AG09309 (cell line): Measurements from ENCODE around the gene C1QTNF9B.
A peak's percentile ranks its signal among the peaks of the same experiment; 100 is the strongest.

Source experiments
- DNase-seq: peaks from one replicate; pipeline ENCODE4 v3.0.0-alpha.2; 2010; ENCODE audit warnings: low read depth
- H3K4me3 ChIP-seq: 2 replicates; pipeline ENCODE4 v1.5.1; 2011; ENCODE audit warnings: mild to moderate bottlenecking, low read depth, low read length, moderate library complexity; ENCODE audit not compliant: control insufficient read depth
- TF ChIP-seq, protein P1 (sequence below): IDR thresholded peaks from 2 replicates; pipeline ENCODE4 v1.5.1; 2011; ENCODE audit warnings: mild to moderate bottlenecking, low read depth, low read length, inconsistent platforms; ENCODE audit not compliant: insufficient read depth, control insufficient read depth; ENCODE audit errors: missing control alignments

Gene C1QTNF9B

DNA sequence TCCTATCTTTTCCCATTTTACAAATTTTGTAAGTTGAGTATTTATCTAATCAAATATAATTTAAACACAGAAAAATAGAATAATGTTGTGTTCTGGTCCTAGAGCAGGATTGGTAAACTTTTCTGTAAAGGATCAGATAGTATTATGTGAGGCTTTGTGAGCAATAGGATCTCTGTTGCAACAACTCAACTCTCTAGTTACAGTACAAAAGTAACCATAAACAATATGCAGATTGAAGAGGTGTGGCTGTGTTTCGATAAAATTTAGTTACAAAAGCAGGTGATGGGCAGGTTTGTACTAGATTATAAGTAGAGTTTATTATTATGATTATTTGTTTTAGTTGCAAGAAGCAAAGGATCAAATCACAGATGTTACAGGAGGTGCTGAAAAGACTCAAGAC is 15.2 kb upstream of the C1QTNF9B start:
- TF ChIP-seq, protein P1, sequence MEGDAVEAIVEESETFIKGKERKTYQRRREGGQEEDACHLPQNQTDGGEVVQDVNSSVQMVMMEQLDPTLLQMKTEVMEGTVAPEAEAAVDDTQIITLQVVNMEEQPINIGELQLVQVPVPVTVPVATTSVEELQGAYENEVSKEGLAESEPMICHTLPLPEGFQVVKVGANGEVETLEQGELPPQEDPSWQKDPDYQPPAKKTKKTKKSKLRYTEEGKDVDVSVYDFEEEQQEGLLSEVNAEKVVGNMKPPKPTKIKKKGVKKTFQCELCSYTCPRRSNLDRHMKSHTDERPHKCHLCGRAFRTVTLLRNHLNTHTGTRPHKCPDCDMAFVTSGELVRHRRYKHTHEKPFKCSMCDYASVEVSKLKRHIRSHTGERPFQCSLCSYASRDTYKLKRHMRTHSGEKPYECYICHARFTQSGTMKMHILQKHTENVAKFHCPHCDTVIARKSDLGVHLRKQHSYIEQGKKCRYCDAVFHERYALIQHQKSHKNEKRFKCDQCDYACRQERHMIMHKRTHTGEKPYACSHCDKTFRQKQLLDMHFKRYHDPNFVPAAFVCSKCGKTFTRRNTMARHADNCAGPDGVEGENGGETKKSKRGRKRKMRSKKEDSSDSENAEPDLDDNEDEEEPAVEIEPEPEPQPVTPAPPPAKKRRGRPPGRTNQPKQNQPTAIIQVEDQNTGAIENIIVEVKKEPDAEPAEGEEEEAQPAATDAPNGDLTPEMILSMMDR: no peak

DNA sequence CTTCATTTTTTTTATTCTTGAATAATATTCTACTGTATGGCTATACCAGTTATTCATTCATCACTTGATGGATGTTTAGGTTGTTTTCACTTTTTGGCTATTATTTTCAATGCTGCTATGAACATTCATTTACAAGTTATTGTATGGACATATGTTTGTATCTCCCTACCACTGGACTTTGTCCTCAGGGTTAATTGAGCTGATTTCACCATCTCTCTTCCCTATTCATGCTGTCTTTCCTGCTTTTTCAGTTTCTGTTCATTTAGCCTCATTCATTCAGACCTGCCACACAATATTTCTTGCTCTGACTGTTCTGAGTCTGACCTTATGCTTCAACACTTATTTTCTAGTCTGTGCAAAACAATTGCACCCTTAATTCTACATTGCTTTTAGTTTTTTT is 12.3 kb upstream of the C1QTNF9B start:
- DNase-seq: no peak
- no peak overlapping the region for H3K4me3 ChIP-seq
- TF ChIP-seq, protein P1: no peak

More for the DNA sequence above, 15.2 kb upstream of the C1QTNF9B start:
- H3K4me3 ChIP-seq: no peak overlapping the region
- no peak for DNase-seq

- H3K4me3 ChIP-seq: no peak overlapping the region
- no peak for DNase-seq
- TF ChIP-seq, protein P1: no peak
These were observed 8.5 kb upstream of the C1QTNF9B start for GRCh38 chr13:23905766-23906165.

DNA sequence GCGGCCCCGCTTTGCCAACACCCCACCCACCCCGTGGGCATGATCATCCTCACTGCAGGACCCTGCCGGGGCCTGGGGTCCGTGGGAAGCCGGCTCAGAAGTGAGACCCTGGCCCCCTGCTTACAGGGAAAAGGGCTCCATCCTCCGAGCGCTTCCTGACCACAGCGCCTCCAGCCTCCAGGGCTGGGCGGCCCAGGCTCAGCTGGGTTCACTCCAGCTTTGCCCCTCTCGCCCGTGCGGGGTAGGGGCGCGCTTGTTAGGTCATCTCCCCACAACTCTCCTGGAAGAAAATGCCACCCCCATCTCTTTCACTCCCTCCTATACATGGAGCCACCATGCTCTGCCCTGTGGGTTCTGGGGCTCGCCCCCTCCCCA is 6.6 kb upstream of the C1QTNF9B start:
- TF ChIP-seq, protein P1: no peak
- DNase-seq: no peak
- no peak overlapping the region; the same call in 1 of the 2 replicates for H3K4me3 ChIP-seq

DNA sequence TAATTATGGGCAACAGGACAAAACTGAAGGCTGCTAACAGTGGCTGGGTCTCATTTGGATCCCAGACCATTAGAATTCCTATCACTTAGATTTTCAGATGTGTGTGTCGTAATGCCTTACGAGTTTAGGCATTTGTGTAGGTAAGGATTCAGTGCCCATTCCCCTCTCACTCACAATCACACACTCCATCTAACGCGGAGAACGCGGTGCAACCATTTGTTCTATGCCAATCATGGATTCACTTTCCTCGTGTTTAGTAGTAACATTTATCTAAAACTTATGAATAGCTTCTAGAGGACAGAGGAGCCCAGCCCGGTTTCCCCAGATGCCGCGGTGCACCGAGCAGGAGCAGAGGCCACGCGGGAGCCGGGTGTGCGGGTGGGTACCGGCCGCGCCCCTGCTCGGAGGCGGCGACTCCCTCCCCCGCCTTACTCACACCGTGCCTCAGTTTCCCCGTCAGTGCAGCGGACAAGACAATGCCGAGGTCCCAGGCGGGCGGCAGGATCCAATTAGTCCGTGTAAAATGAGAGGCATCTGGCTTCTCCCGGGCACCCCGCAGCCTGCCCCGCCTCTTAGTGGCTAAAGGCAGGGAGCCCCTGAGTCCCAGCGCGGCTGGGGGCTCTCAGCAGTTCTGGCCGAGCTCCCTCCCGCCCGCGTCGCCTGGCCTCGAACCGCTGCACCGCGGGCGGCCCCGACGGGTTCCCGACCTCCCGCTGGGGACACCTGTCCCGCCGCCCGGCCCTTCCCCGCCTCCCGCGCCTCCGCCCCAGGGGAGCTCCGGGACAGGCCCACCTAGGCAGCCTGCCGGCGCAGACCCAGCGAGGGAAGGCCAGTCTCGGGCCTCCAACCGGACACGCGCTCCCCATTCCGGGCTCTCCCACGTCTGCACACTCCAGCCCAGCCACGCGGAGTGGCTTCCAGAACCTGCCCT is 5.9 kb upstream of the C1QTNF9B start:
- peak overlapping the region; percentile 28 for H3K4me3 ChIP-seq
- TF ChIP-seq, protein P1: no peak

GRCh38 chr13:23901365-23901764 is 4.1 kb upstream of the C1QTNF9B start:
- DNase-seq: no peak
- no peak overlapping the region for H3K4me3 ChIP-seq
- TF ChIP-seq, protein P1: no peak

More for the DNA sequence above, 5.9 kb upstream of the C1QTNF9B start:
- no peak for DNase-seq
